HepG2 (cell line): ENCODE results near the gene PXDC1. TPM values are rescaled to one million over a fixed set of nuclear protein-coding genes. Genes with fewer than 3 reads are reported as not detected.

Experiments used
- BRF2 ChIP-seq: sonication (generic); formaldehyde crosslinking; IDR thresholded peaks from 2 replicates; pipeline ENCODE4 v1.8.1; 2022; ENCODE audit warnings: mild to moderate bottlenecking, missing genetic modification reagents
- CC2D1A ChIP-seq: sonication (generic); formaldehyde crosslinking; IDR thresholded peaks from 2 replicates; pipeline ENCODE4 v1.8.1; 2023; ENCODE audit warnings: mild to moderate bottlenecking, missing genetic modification reagents
- ELK4 ChIP-seq: sonication (generic); formaldehyde crosslinking; IDR thresholded peaks from 2 replicates; pipeline ENCODE4 v1.9.0; 2021; ENCODE audit warnings: missing genetic modification reagents, borderline replicate concordance
- FOSL1 ChIP-seq: sonication (generic); formaldehyde crosslinking; IDR thresholded peaks from 2 replicates; pipeline ENCODE4 v1.9.0; 2021; ENCODE audit warnings: missing genetic modification reagents, borderline replicate concordance
- HOMEZ ChIP-seq: IDR thresholded peaks from 2 replicates; pipeline ENCODE4 v1.6.1; 2016; ENCODE audit warnings: low read depth
- NAIF1 ChIP-seq: sonication (generic); formaldehyde crosslinking; IDR thresholded peaks from 2 replicates; pipeline ENCODE4 v1.5.0; 2020; ENCODE audit warnings: mild to moderate bottlenecking, missing genetic modification reagents, borderline replicate concordance
- NR1H2 ChIP-seq: sonication (generic); formaldehyde crosslinking; IDR thresholded peaks from 2 replicates; pipeline ENCODE4 v1.8.1; 2022; ENCODE audit warnings: low read depth, missing genetic modification reagents, borderline replicate concordance
- POLR2A ChIP-seq, 2 experiments: IDR thresholded peaks; 2 replicates each; pipeline ENCODE4 v1.6.1; 2011; ENCODE audit warnings: low read depth in 2 of 2, low read length in 2 of 2, mild to moderate bottlenecking in 1 of 2, moderate library complexity in 1 of 2; ENCODE audit not compliant: insufficient read depth in 1 of 2
- POLR2G ChIP-seq: fragments of 200-400 bp; formaldehyde crosslinking; IDR thresholded peaks from 2 replicates; pipeline ENCODE4 v1.6.1; 2018; ENCODE audit warnings: mild to moderate bottlenecking, low read depth, low read length, moderate library complexity
- PRDM10 ChIP-seq: sonication (generic); formaldehyde crosslinking; IDR thresholded peaks from 2 replicates; pipeline ENCODE4 v1.4.0; 2020; ENCODE audit warnings: low read depth, missing genetic modification reagents
- RAD51 ChIP-seq: fragments of 450-650 bp; IDR thresholded peaks from 2 replicates; pipeline ENCODE4 v1.6.1; 2016; ENCODE audit warnings: borderline replicate concordance
- RBAK ChIP-seq: sonication (generic); formaldehyde crosslinking; IDR thresholded peaks from 2 replicates; pipeline ENCODE4 v1.5.1; 2020; ENCODE audit warnings: mild to moderate bottlenecking, missing genetic modification reagents
- SMAD9 ChIP-seq: sonication (generic); formaldehyde crosslinking; IDR thresholded peaks from 2 replicates; pipeline ENCODE4 v1.5.1; 2020; ENCODE audit warnings: mild to moderate bottlenecking, missing genetic modification reagents
- SYNCRIP ChIP-seq: fragments of 200-400 bp; formaldehyde crosslinking; IDR thresholded peaks from 2 replicates; pipeline ENCODE4 v1.6.1; 2018; ENCODE audit warnings: mild to moderate bottlenecking, low read depth, low read length; ENCODE audit not compliant: insufficient read depth
- ZNF180 ChIP-seq: sonication (generic); formaldehyde crosslinking; IDR thresholded peaks from 2 replicates; pipeline ENCODE4 v1.4.0; 2020; ENCODE audit warnings: low read depth, missing genetic modification reagents, borderline replicate concordance
- ZNF326 ChIP-seq: sonication (generic); formaldehyde crosslinking; IDR thresholded peaks from 2 replicates; pipeline ENCODE4 v1.4.0; 2020; ENCODE audit warnings: missing genetic modification reagents, borderline replicate concordance
- ZNF570 ChIP-seq: sonication (generic); formaldehyde crosslinking; IDR thresholded peaks from 2 replicates; pipeline ENCODE4 v1.4.0; 2020; ENCODE audit warnings: mild to moderate bottlenecking, missing genetic modification reagents, borderline replicate concordance
- ZNF607 ChIP-seq: sonication (generic); formaldehyde crosslinking; IDR thresholded peaks from 2 replicates; pipeline ENCODE4 v1.5.1; 2020; ENCODE audit warnings: missing genetic modification reagents, mild to moderate bottlenecking, borderline replicate concordance
- ZNF615 ChIP-seq: sonication (generic); formaldehyde crosslinking; IDR thresholded peaks from 2 replicates; pipeline ENCODE4 v1.5.0; 2020; ENCODE audit warnings: mild to moderate bottlenecking, missing genetic modification reagents, borderline replicate concordance
- ZNF737 ChIP-seq: sonication (generic); formaldehyde crosslinking; IDR thresholded peaks from 2 replicates; pipeline ENCODE4 v1.5.0; 2020; ENCODE audit warnings: missing genetic modification reagents, mild to moderate bottlenecking, borderline replicate concordance
- polyA plus RNA-seq, 8 experiments: library from polyadenylated mRNA; depleted of rRNA in 3 of 8; stranded (reverse) in 7 of 8; unstranded in 1 of 8; fragments of >200 nt; fragmentation: Illumina TruSeq in 4 of 8; extraction: Trizol in 4 of 8; gene quantifications; 2 replicates each; pipeline versions ENCODE4 v1.2.1 to v1.2.3, GENCODE V29; 2011 to 2016; ENCODE audit warnings: low read depth in 4 of 8, missing spikeins in 1 of 8, mixed read lengths in 1 of 8; ENCODE audit not compliant: insufficient read depth in 1 of 8
- total RNA-seq, 5 experiments: library from RNA; depleted of rRNA; stranded (reverse); fragments of >200 nt; fragmentation: Illumina TruSeq; extraction: Trizol; gene quantifications; 2 replicates each; pipeline ENCODE4 v1.2.3, GENCODE V29; 2016; ENCODE audit warnings: low read depth in 1 of 5

Gene PXDC1
- total and polyA plus RNA-seq, 2 of the 13 experiments (the other 11 are each of a cell fraction or from before 2014, with no cell fraction given) = 32.4 to 34.7 TPM

GRCh38 chr6:3742426-3743344 lies 8.8 kb downstream of the PXDC1 start (continued):
- TF ChIP-seq PRDM10 (CRISPR knock-in tag) (no peak), ZNF326 (no peak; the same call in 1 of the 2 replicates), ZNF570 (no peak), NAIF1 (CRISPR knock-in tag) (peak; percentile 60), ZNF607 (CRISPR knock-in tag) (no peak; the same call in 1 of the 2 replicates), ZNF180 (CRISPR knock-in tag) (no peak), POLR2G (peak; percentile 33; the same call in 1 of the 2 replicates), BRF2 (CRISPR knock-in tag) (no peak), SMAD9 (CRISPR knock-in tag) (0 out of 2 replicates have a peak, but pooled peaks have one; percentile 24), ZNF737 (no peak), NR1H2 (CRISPR knock-in tag) (no peak), RAD51 (no peak), CC2D1A (no peak), FOSL1 (CRISPR knock-in tag) (no peak), RBAK (no peak), HOMEZ (peak; percentile 54), ZNF615 (CRISPR knock-in tag) (0 out of 2 replicates have a peak, but pooled peaks have one; percentile 34), ELK4 (CRISPR knock-in tag) (no peak), SYNCRIP (no peak), POLR2A (IDR thresholded peaks at IDR 0.05; ENCODE audit: insufficient read depth in 1 of 2, low read depth in 2 of 2, low read length in 2 of 2) (no peak)
